T-helper 2 cell treated with Interferon-gamma antibody and Interleukin-4, amounts not matched to agents 5 μg/mL and 100 μg/mL, for 36 hours (primary cell): Measurements from ENCODE around the gene SDK1.
A peak's percentile ranks its signal among the peaks of the same experiment; 100 is the strongest.

Source experiments
- DNase-seq: peaks from one replicate; pipeline ENCODE4 v3.0.0; 2021; ENCODE audit warnings: low spot score
- H3K27ac Mint-ChIP-seq: one replicate; pipeline ENCODE4 v1.8.0; 2021; ENCODE audit warnings: mild to moderate bottlenecking, mixed read lengths
- H3K27me3 Mint-ChIP-seq: one replicate; pipeline ENCODE4 v1.8.0; 2021; ENCODE audit warnings: low read depth, mixed read lengths
- H3K36me3 Mint-ChIP-seq: one replicate; pipeline ENCODE4 v1.8.0; 2021; ENCODE audit warnings: low read depth, mixed read lengths
- H3K4me1 Mint-ChIP-seq: one replicate; pipeline ENCODE4 v1.8.0; 2021; ENCODE audit warnings: low read depth, mixed read lengths
- H3K4me3 Mint-ChIP-seq: one replicate; pipeline ENCODE4 v1.8.0; 2022; ENCODE audit warnings: mild to moderate bottlenecking, moderate library complexity, mixed read lengths
- H3K9me3 Mint-ChIP-seq: one replicate; pipeline ENCODE4 v1.8.0; 2021; ENCODE audit warnings: mixed read lengths

Gene SDK1

GRCh38 chr7:3300651-3301448, at the start of gene SDK1:
Gene SDK1, plus strand, starts transcription at chr7:3301252. Its CDS starts 335 bp downstream, at chr7:3301587.
- Mint-ChIP-seq H3K27ac (no peak within 1 kb of the TSS), H3K36me3 (no peaks in the 10 kb centered on the region), H3K4me1 (peaks cover 7% of the 10 kb centered on the region), H3K27me3 (peaks cover 52% of the 10 kb centered on the region), H3K9me3 (no peaks in the 10 kb centered on the region), H3K4me3 (peak within 1 kb of the TSS; percentile 71)
- DNase-seq: peak; percentile 91

GRCh38 chr7:3254718-3255117, 46.3 kb upstream of the SDK1 start:
- H3K9me3 Mint-ChIP-seq: no peaks in the 10 kb centered on the region
- H3K36me3 Mint-ChIP-seq: no peaks in the 10 kb centered on the region
- DNase-seq: no peak
- H3K27me3 Mint-ChIP-seq: peaks cover 17% of the 10 kb centered on the region
- no peaks in the 10 kb centered on the region for H3K4me1 Mint-ChIP-seq
- no peak overlapping the region for H3K4me3 Mint-ChIP-seq
- no peak overlapping the region for H3K27ac Mint-ChIP-seq

GRCh38 chr7:3259711-3260400, 41.2 kb upstream of the SDK1 start:
- H3K9me3 Mint-ChIP-seq: no peaks in the 10 kb centered on the region
- H3K4me1 Mint-ChIP-seq: no peaks in the 10 kb centered on the region
- no peaks in the 10 kb centered on the region for H3K36me3 Mint-ChIP-seq
- no peak overlapping the region for H3K27ac Mint-ChIP-seq
- H3K27me3 Mint-ChIP-seq: peaks cover 23% of the 10 kb centered on the region
- no peak for DNase-seq
- peak overlapping the region; percentile 67 for H3K4me3 Mint-ChIP-seq

GRCh38 chr7:3260401-3260715, 40.7 kb upstream of the SDK1 start:
- H3K27me3 Mint-ChIP-seq: peaks cover 24% of the 10 kb centered on the region
- H3K4me3 Mint-ChIP-seq: peak overlapping the region; percentile 67
- DNase-seq: no peak
- no peaks in the 10 kb centered on the region for H3K36me3 Mint-ChIP-seq
- no peaks in the 10 kb centered on the region for H3K9me3 Mint-ChIP-seq
- no peak overlapping the region for H3K27ac Mint-ChIP-seq
- no peaks in the 10 kb centered on the region for H3K4me1 Mint-ChIP-seq

- Mint-ChIP-seq H3K4me3 (no peak overlapping the region), H3K36me3 (no peaks in the 10 kb centered on the region), H3K9me3 (no peaks in the 10 kb centered on the region), H3K27me3 (peaks cover 21% of the 10 kb centered on the region), H3K27ac (no peak overlapping the region), H3K4me1 (no peaks in the 10 kb centered on the region)
- no peak for DNase-seq
These were observed 36.2 kb upstream of the SDK1 start for GRCh38 chr7:3264693-3265339.

- Mint-ChIP-seq H3K27me3 (peaks cover 21% of the 10 kb centered on the region), H3K36me3 (no peaks in the 10 kb centered on the region), H3K4me3 (no peak overlapping the region), H3K27ac (no peak overlapping the region), H3K9me3 (no peaks in the 10 kb centered on the region), H3K4me1 (no peaks in the 10 kb centered on the region)
- no peak for DNase-seq
These were observed 35.7 kb upstream of the SDK1 start for GRCh38 chr7:3265388-3265787.

GRCh38 chr7:3266240-3266639, 34.8 kb upstream of the SDK1 start:
- no peaks in the 10 kb centered on the region for H3K9me3 Mint-ChIP-seq
- H3K27ac Mint-ChIP-seq: no peak overlapping the region
- H3K27me3 Mint-ChIP-seq: peaks cover 19% of the 10 kb centered on the region
- H3K4me1 Mint-ChIP-seq: no peaks in the 10 kb centered on the region
- DNase-seq: no peak
- no peak overlapping the region for H3K4me3 Mint-ChIP-seq
- H3K36me3 Mint-ChIP-seq: no peaks in the 10 kb centered on the region

GRCh38 chr7:3267966-3268690, 32.9 kb upstream of the SDK1 start:
- H3K27me3 Mint-ChIP-seq: peaks cover 15% of the 10 kb centered on the region
- DNase-seq: no peak
- H3K27ac Mint-ChIP-seq: no peak overlapping the region
- no peaks in the 10 kb centered on the region for H3K9me3 Mint-ChIP-seq
- H3K4me3 Mint-ChIP-seq: no peak overlapping the region
- H3K4me1 Mint-ChIP-seq: no peaks in the 10 kb centered on the region
- H3K36me3 Mint-ChIP-seq: no peaks in the 10 kb centered on the region

GRCh38 chr7:3270362-3270761, 30.7 kb upstream of the SDK1 start:
- Mint-ChIP-seq H3K4me1 (no peaks in the 10 kb centered on the region), H3K27me3 (no peaks in the 10 kb centered on the region), H3K27ac (no peak overlapping the region), H3K36me3 (no peaks in the 10 kb centered on the region), H3K9me3 (no peaks in the 10 kb centered on the region), H3K4me3 (no peak overlapping the region)
- no peak for DNase-seq

GRCh38 chr7:3271298-3271697, 29.8 kb upstream of the SDK1 start:
- H3K27me3 Mint-ChIP-seq: no peaks in the 10 kb centered on the region
- H3K9me3 Mint-ChIP-seq: no peaks in the 10 kb centered on the region
- no peak overlapping the region for H3K4me3 Mint-ChIP-seq
- H3K27ac Mint-ChIP-seq: no peak overlapping the region
- H3K4me1 Mint-ChIP-seq: no peaks in the 10 kb centered on the region
- no peak for DNase-seq
- H3K36me3 Mint-ChIP-seq: no peaks in the 10 kb centered on the region

- DNase-seq: no peak
- Mint-ChIP-seq H3K27ac (no peak overlapping the region), H3K36me3 (no peaks in the 10 kb centered on the region), H3K4me3 (no peak overlapping the region), H3K27me3 (no peaks in the 10 kb centered on the region), H3K4me1 (peaks cover under 1% of the 10 kb centered on the region), H3K9me3 (no peaks in the 10 kb centered on the region)
These were observed 28.3 kb upstream of the SDK1 start for GRCh38 chr7:3272691-3273141.

GRCh38 chr7:3274131-3274530, 26.9 kb upstream of the SDK1 start:
- Mint-ChIP-seq H3K4me3 (no peak overlapping the region), H3K27me3 (peaks cover 3% of the 10 kb centered on the region), H3K4me1 (peaks cover 4% of the 10 kb centered on the region), H3K27ac (no peak overlapping the region), H3K9me3 (no peaks in the 10 kb centered on the region), H3K36me3 (no peaks in the 10 kb centered on the region)
- DNase-seq: no peak

GRCh38 chr7:3277604-3278572, 23.2 kb upstream of the SDK1 start:
- H3K27ac Mint-ChIP-seq: no peak overlapping the region
- H3K4me1 Mint-ChIP-seq: peaks cover 4% of the 10 kb centered on the region
- DNase-seq: no peak
- no peaks in the 10 kb centered on the region for H3K9me3 Mint-ChIP-seq
- peaks cover 5% of the 10 kb centered on the region for H3K27me3 Mint-ChIP-seq
- no peak overlapping the region for H3K4me3 Mint-ChIP-seq
- no peaks in the 10 kb centered on the region for H3K36me3 Mint-ChIP-seq
